ENCODE data around the gene IDH2. TPM values are rescaled to one million over a fixed set of nuclear protein-coding genes. Genes with fewer than 3 reads are reported as not detected.

The IDH2 gene
- total and polyA plus RNA-seq, 10 of the 15 experiments (the other 5 are each of a cell fraction or from before 2014, with no cell fraction given) = 2.3 to 358 (median 242) TPM

GRCh38 chr15:90058308-90058707 lies 44.0 kb downstream of the IDH2 start (continued):
- 0 out of 2 replicates have a peak, but pooled peaks have one; percentile 18 for TF ChIP-seq RAD21 (IDR thresholded peaks at IDR 0.05; ENCODE audit: insufficient read depth, low read depth, low read length)
- 0 out of 2 replicates have a peak, but pooled peaks have one; percentile 51 for TF ChIP-seq SMARCA5 (IDR thresholded peaks at IDR 0.05)
- no peak for TF ChIP-seq TBL1XR1 (IDR thresholded peaks at IDR 0.05; ENCODE audit: low read depth, low read length)
- peak in 1 of 2 experiments; percentile 19; a peak in 1 of 4 replicates for TF ChIP-seq ETV6 (conservative IDR thresholded peaks at IDR 0.05 in 1 of 2, IDR thresholded peaks at IDR 0.05 in 1 of 2; ENCODE audit: borderline replicate concordance in 1 of 2, low read depth in 1 of 2)
- peak in 1 of 2 experiments; percentile 32; a peak in 1 of 4 replicates for TF ChIP-seq BHLHE40 (IDR thresholded peaks at IDR 0.05; ENCODE audit: borderline replicate concordance in 1 of 2, low read depth in 2 of 2, low read length in 1 of 2)
- TF ChIP-seq IKZF1 (conservative IDR thresholded peaks at IDR 0.05) = peak; percentile 42; the same call in 1 of the 2 replicates
- no peak for TF ChIP-seq SMAD5 (IDR thresholded peaks at IDR 0.05; ENCODE audit: low read depth)
- no peak for TF ChIP-seq JUND (IDR thresholded peaks at IDR 0.05; ENCODE audit: low read depth, low read length)
- TF ChIP-seq PML (IDR thresholded peaks at IDR 0.05; ENCODE audit: low read length) = no peak
- TF ChIP-seq NR2C2 (IDR thresholded peaks at IDR 0.05; ENCODE audit: borderline replicate concordance, control insufficient read depth, insufficient read length, low read depth) = no peak
- TF ChIP-seq KAT2A (conservative IDR thresholded peaks at IDR 0.05; ENCODE audit: control insufficient read depth, low read depth, low read length) = no peak
- peak in 1 of 2 experiments; percentile 29; a peak in 2 of 4 replicates for TF ChIP-seq IKZF2 (IDR thresholded peaks at IDR 0.05)
- no peak for TF ChIP-seq HSF1 (IDR thresholded peaks at IDR 0.05; ENCODE audit: low read depth, low read length)
- no peak for TF ChIP-seq BRCA1 (IDR thresholded peaks at IDR 0.05; ENCODE audit: low read depth, low read length)

All from GM12878 (cell line).